A673 (cell line): ENCODE results near the gene SH3BP2. TPM values are rescaled to one million over a fixed set of nuclear protein-coding genes. Genes with fewer than 3 reads are reported as not detected.

Source experiments
- BruUV-seq: library from RNA; stranded (reverse); fragments of 400-500 nt; replicated peaks from 2 replicates; lab custom pipeline; 2021; lab: Mats Ljungman, UMichigan
- CTCF ChIA-PET: fragments of 300-600 bp; sonication (Branson Sonifier 250); formaldehyde crosslinking; loops from one replicate; lab custom pipeline; 2022; ENCODE audit warnings: antibody characterized with exemption; lab: Charles Lee
- POLR2A ChIA-PET: fragments of 300-600 bp; sonication (Branson Sonifier 250); formaldehyde crosslinking; loops from one replicate; lab custom pipeline; 2022; ENCODE audit warnings: antibody characterized with exemption; ENCODE audit not compliant: low non-redundant PET; lab: Charles Lee
- DNase-seq: peaks from one replicate; pipeline ENCODE4 v3.0.0-alpha.2; 2015; ENCODE audit warnings: low spot score
- H3K27ac ChIP-seq: fragments of 200-600 bp; sonication (generic); 2 replicates; pipeline ENCODE4 v1.5.1; 2016; ENCODE audit warnings: mixed run types, low read depth, mild to moderate bottlenecking, mixed read lengths, antibody characterized with exemption, low read length; ENCODE audit not compliant: poor library complexity, severe bottlenecking
- H3K27me3 ChIP-seq: fragments of 200-600 bp; sonication (generic); replicated peaks from 2 replicates; pipeline ENCODE4 v1.6.1; 2017; ENCODE audit warnings: mixed run types, low read depth, mild to moderate bottlenecking, mixed read lengths, antibody characterized with exemption, low read length; ENCODE audit not compliant: insufficient read depth, poor library complexity
- H3K36me3 ChIP-seq: fragments of 200-600 bp; sonication (generic); 2 replicates; pipeline ENCODE4 v1.6.1; 2016; ENCODE audit warnings: mixed run types, mild to moderate bottlenecking, mixed read lengths, antibody characterized with exemption, low read length; ENCODE audit not compliant: insufficient read depth, poor library complexity, severe bottlenecking
- H3K4me1 ChIP-seq: fragments of 200-600 bp; sonication (generic); 2 replicates; pipeline ENCODE4 v1.6.1; 2017; ENCODE audit warnings: mixed run types, mild to moderate bottlenecking, mixed read lengths, antibody characterized with exemption, low read length; ENCODE audit not compliant: insufficient read depth, poor library complexity, severe bottlenecking
- H3K4me3 ChIP-seq: fragments of 200-600 bp; sonication (generic); 2 replicates; pipeline ENCODE4 v1.5.1; 2016; ENCODE audit warnings: low read depth, mixed run types, mild to moderate bottlenecking, mixed read lengths, low read length; ENCODE audit not compliant: poor library complexity, severe bottlenecking
- H3K9me3 ChIP-seq: fragments of 200-600 bp; sonication (generic); 2 replicates; pipeline ENCODE4 v1.6.1; 2016; ENCODE audit warnings: mixed run types, low read depth, mild to moderate bottlenecking, mixed read lengths, antibody characterized with exemption, low read length; ENCODE audit not compliant: poor library complexity, severe bottlenecking
- CTCF ChIP-seq: fragments of 300-800, 200-600 bp; sonication (generic); conservative IDR thresholded peaks from 2 replicates; pipeline ENCODE4 v1.5.1; 2017; ENCODE audit warnings: low read depth, mild to moderate bottlenecking, antibody characterized with exemption, low read length, moderate library complexity, mixed read lengths
- EZH2 ChIP-seq: fragments of 200-600 bp; sonication (generic); IDR thresholded peaks from 2 replicates; pipeline ENCODE4 v1.6.1; 2017; ENCODE audit warnings: borderline replicate concordance, low read depth, mild to moderate bottlenecking, mixed read lengths, antibody characterized with exemption, low read length; ENCODE audit not compliant: poor library complexity, severe bottlenecking
- intact Hi-C: fragments of 100-400 bp; cut with micrococcal nuclease; formaldehyde crosslinking; loops from one replicate; pipeline ENCODE4 v1.10.0; 2022; ENCODE audit not compliant: unreplicated experiment
- total RNA-seq: library from RNA; stranded (reverse); gene quantifications from 2 replicates; pipeline ENCODE4 v1.2.3, GENCODE V29; 2021

SH3BP2 gene
- total RNA-seq, 1 experiment from 2014 or later = 34.4 TPM

DNA sequence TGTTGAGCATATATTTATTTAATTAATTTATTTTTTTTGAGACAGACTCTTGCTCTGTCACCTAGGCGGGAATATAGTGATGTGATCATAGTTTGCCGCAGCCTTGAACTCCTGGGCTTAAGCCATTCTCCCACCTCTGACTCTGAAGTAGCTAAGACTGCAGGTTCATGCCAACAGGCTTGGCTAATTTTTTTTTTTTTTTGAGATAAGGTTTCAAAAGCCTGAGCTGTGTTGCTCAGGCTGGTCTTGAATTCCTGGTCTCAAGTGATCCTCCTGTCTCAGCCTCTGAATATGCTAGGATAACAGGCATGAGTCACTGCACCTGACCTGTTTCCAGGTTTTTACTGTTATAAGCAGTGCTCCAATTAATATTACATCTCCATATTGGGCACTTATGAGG, 55.6 kb downstream of the SH3BP2 start:
- no TSS peak for BruUV-seq
- CTCF ChIA-PET = no interaction called here
- Histone ChIP-seq H3K27ac (no peak overlapping the region), H3K4me3 (no peak overlapping the region), H3K27me3 (no peaks in the 10 kb centered on the region), H3K9me3 (no peaks in the 10 kb centered on the region), H3K36me3 (peaks cover 6% of the 10 kb centered on the region), H3K4me1 (peaks cover 16% of the 10 kb centered on the region)
- POLR2A ChIA-PET = no interaction called here
- intact Hi-C loops = no loop called here
- no peak for DNase-seq
- TF ChIP-seq CTCF (no peak), EZH2 (no peak)

GRCh38 chr4:2849267-2850152, 56.6 kb downstream of the SH3BP2 start:
- intact Hi-C loops = no loop called here
- POLR2A ChIA-PET = no interaction called here
- CTCF ChIA-PET = no interaction called here
- Histone ChIP-seq H3K27me3 (no peaks in the 10 kb centered on the region), H3K4me1 (peaks cover 16% of the 10 kb centered on the region), H3K27ac (no peak overlapping the region), H3K4me3 (no peak overlapping the region), H3K9me3 (no peaks in the 10 kb centered on the region), H3K36me3 (peaks cover 11% of the 10 kb centered on the region)
- DNase-seq = no peak
- BruUV-seq = no TSS peak
- TF ChIP-seq EZH2 (no peak), CTCF (no peak; the same call in 1 of the 2 replicates)

DNA sequence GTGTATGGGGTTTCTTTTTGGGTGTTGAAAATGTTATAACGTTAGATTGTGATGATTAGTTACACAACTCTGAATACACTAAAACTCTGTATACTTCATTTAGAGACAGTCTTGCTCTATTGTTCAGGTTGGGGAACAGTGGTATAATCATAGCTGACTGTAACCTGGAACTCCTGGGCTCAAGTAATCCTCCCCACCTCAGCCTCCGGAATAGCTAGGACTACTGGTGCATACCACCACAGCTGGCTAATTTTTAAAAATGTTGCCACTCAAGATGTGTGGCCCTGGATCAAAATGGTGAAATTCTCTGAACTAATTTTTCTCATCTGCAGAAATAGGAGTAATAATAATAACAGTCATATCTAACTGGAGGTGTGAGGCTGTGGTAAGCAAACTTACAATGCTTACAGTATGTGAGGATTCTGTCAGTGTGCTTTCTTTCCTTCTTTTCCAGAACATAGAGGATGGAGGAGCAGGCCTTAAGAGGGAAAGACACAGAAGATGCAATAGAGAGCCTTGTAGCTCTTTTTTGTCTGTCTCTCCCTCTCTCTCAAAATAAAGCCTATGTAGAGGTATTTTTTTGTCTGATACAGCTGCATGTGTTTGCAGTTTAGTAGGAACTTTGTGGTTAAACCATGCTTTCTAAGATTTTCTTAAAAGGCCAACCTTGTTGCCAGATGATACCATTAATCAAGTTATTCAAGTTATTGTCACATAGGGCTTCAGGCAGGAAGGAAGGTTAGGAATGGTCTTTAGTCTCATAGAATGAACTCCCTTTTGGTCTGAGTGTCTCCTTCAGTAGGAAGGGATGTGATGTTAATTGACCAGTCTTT, 58.3 kb downstream of the SH3BP2 start:
- ChIA-PET CTCF (no interaction called here), POLR2A (no interaction called here)
- Histone ChIP-seq H3K4me3 (no peak overlapping the region), H3K27ac (peak overlapping the region; percentile 39), H3K27me3 (no peaks in the 10 kb centered on the region), H3K4me1 (peaks cover 23% of the 10 kb centered on the region), H3K36me3 (peaks cover 17% of the 10 kb centered on the region), H3K9me3 (peaks cover 2% of the 10 kb centered on the region)
- intact Hi-C loops = no loop called here
- no TSS peak for BruUV-seq
- TF ChIP-seq CTCF (no peak), EZH2 (no peak)
- no peak for DNase-seq
